ENCODE measurements around the gene NID2. TPM values are rescaled to one million over a fixed set of nuclear protein-coding genes. Genes with fewer than 3 reads are reported as not detected.

NID2 gene
- total and polyA plus RNA-seq, 9 of the 15 experiments (the other 6 are each of a cell fraction or from before 2014, with no cell fraction given), result 0.04 to 0.45 (median 0.16) TPM; not detected in 3

- Histone ChIP-seq H3K9me3 (replicated peaks; ENCODE audit: control insufficient read depth, insufficient read depth, low read depth, low read length) (no peaks in the 10 kb centered on the region), H3K4me2 (ENCODE audit: insufficient read depth, low read length) (no peak overlapping the region), H3K9ac (ENCODE audit: insufficient read depth in 1 of 2, low read depth in 2 of 2, low read length in 2 of 2) (no peak overlapping the region), H3K36me3 (ENCODE audit: control insufficient read depth, insufficient read depth, low read length) (peaks cover 86% of the 10 kb centered on the region), H3K4me1 (replicated peaks in 1 of 2; ENCODE audit: control insufficient read depth in 2 of 2, insufficient read depth in 2 of 2, low read length in 2 of 2) (no peaks in the 10 kb centered on the region), H2AFZ (ENCODE audit: low read depth, low read length) (no peak overlapping the region), H3K27me3 (ENCODE audit: control insufficient read depth in 2 of 2, insufficient read depth in 2 of 2, low read length in 2 of 2) (no peaks in the 10 kb centered on the region), H3K79me2 (ENCODE audit: control insufficient read depth, insufficient read depth, low read length) (no peaks in the 10 kb centered on the region), H3K4me3 (no peak overlapping the region), H4K20me1 (replicated peaks; ENCODE audit: control insufficient read depth, insufficient read depth, low read length) (no peaks in the 10 kb centered on the region), H3K27ac (ENCODE audit: extremely low read depth, low read depth, low read length) (no peak overlapping the region), H3K9me1 (ENCODE audit: control insufficient read depth, insufficient read depth, low read length) (no peaks in the 10 kb centered on the region)
- CTCF ChIA-PET (ENCODE audit: low intra/inter-chr PET ratio), result no interaction called here
- WGBS (ENCODE audit: insufficient coverage, low coverage, missing lambda C conversion rate), result 75% methylated on average over 1 of the region's 1 CpG
- no peak for ATAC-seq
- in situ Hi-C loops (cut with MboI), result no loop called here
- intact Hi-C loops (cut with micrococcal nuclease), result loop anchor here (5.0 kb wide), 1 partner anchor 65 kb away; no protein-coding TSS in a partner anchor
- FAIRE-seq, result no peak
- DNase-seq (ENCODE audit: extremely low read depth in 1 of 4, low spot score in 3 of 4), result no peak
- BruUV-seq (replicated peaks), result no TSS peak
- POLR2A ChIA-PET, result no interaction called here
- TF ChIP-seq PCBP2 (IDR thresholded peaks at IDR 0.05; ENCODE audit: low read depth, low read length, poor library complexity, severe bottlenecking), result no peak
- no peak for TF ChIP-seq FOXK1 (CRISPR knock-in tag; IDR thresholded peaks at IDR 0.05; ENCODE audit: borderline replicate concordance)
Observed at GRCh38 chr14:52007637-52008036, 61.2 kb downstream of the NID2 start.

GRCh38 chr14:52007211-52007610 lies 61.6 kb downstream of the NID2 start:
- H3K4me2 ChIP-seq (ENCODE audit: insufficient read depth, low read length), result no peak overlapping the region
- no peaks in the 10 kb centered on the region for H3K4me1 ChIP-seq (replicated peaks in 1 of 2; ENCODE audit: control insufficient read depth in 2 of 2, insufficient read depth in 2 of 2, low read length in 2 of 2)
- H3K27me3 ChIP-seq (ENCODE audit: control insufficient read depth in 2 of 2, insufficient read depth in 2 of 2, low read length in 2 of 2), result no peaks in the 10 kb centered on the region
- POLR2A ChIA-PET, result no interaction called here
- intact Hi-C loops (cut with micrococcal nuclease) (loop anchor here (5.0 kb wide), 1 partner anchor 65 kb away; no protein-coding TSS in a partner anchor), in situ Hi-C loops (cut with MboI) (no loop called here)
- no peaks in the 10 kb centered on the region for H3K9me3 ChIP-seq (replicated peaks; ENCODE audit: control insufficient read depth, insufficient read depth, low read depth, low read length)
- FAIRE-seq (no peak), DNase-seq (ENCODE audit: extremely low read depth in 1 of 4, low spot score in 3 of 4) (no peak), ATAC-seq (no peak)
- H3K36me3 ChIP-seq (ENCODE audit: control insufficient read depth, insufficient read depth, low read length), result peaks cover 90% of the 10 kb centered on the region
- no peak overlapping the region for H2AFZ ChIP-seq (ENCODE audit: low read depth, low read length)
- no TSS peak for BruUV-seq (replicated peaks)
- H3K79me2 ChIP-seq (ENCODE audit: control insufficient read depth, insufficient read depth, low read length), result no peaks in the 10 kb centered on the region
- CTCF ChIA-PET (ENCODE audit: low intra/inter-chr PET ratio), result no interaction called here
- no peak overlapping the region for H3K27ac ChIP-seq (ENCODE audit: extremely low read depth, low read depth, low read length)
- H3K9ac ChIP-seq (ENCODE audit: insufficient read depth in 1 of 2, low read depth in 2 of 2, low read length in 2 of 2), result no peak overlapping the region
- H3K4me3 ChIP-seq, result no peak overlapping the region
- no peaks in the 10 kb centered on the region for H3K9me1 ChIP-seq (ENCODE audit: control insufficient read depth, insufficient read depth, low read length)
- WGBS (ENCODE audit: insufficient coverage, low coverage, missing lambda C conversion rate), result 86% methylated on average over 1 of the region's 1 CpG
- H4K20me1 ChIP-seq (replicated peaks; ENCODE audit: control insufficient read depth, insufficient read depth, low read length), result no peaks in the 10 kb centered on the region
- TF ChIP-seq CEBPG (CRISPR knock-in tag; IDR thresholded peaks at IDR 0.05), result no peak
- TF ChIP-seq CEBPG (tag; conservative IDR thresholded peaks at IDR 0.05 in 1 of 2, IDR thresholded peaks at IDR 0.05 in 1 of 2), result no peak
- TF ChIP-seq SMAD1 (IDR thresholded peaks at IDR 0.05; ENCODE audit: low read depth, low read length, partially characterized antibody), result no peak
- TF ChIP-seq POLR2AphosphoS5 (IDR thresholded peaks at IDR 0.05; ENCODE audit: control insufficient read depth, insufficient read depth, low read depth, low read length), result no peak
- no peak for TF ChIP-seq IFI16 (CRISPR knock-in tag; IDR thresholded peaks at IDR 0.05)
- no peak for TF ChIP-seq MECOM (CRISPR knock-in tag; IDR thresholded peaks at IDR 0.05)
- no peak for TF ChIP-seq ZNF76 (CRISPR knock-in tag; IDR thresholded peaks at IDR 0.05; ENCODE audit: borderline replicate concordance)
- TF ChIP-seq TAF15 (IDR thresholded peaks at IDR 0.05; ENCODE audit: low read depth, low read length), result no peak
- no peak for TF ChIP-seq ZNF639 (CRISPR knock-in tag; conservative IDR thresholded peaks at IDR 0.05 in 1 of 2, IDR thresholded peaks at IDR 0.05 in 1 of 2)
- TF ChIP-seq HEY1 (CRISPR knock-in tag; IDR thresholded peaks at IDR 0.05; ENCODE audit: borderline replicate concordance), result no peak
- no peak for TF ChIP-seq ARID3A (IDR thresholded peaks at IDR 0.05; ENCODE audit: borderline replicate concordance, low read depth, low read length)

Data from K562 (cell line).